Lung (tissue), 12 donors: Measurements from ENCODE around the gene HOXC9. TPM values are rescaled to one million over a fixed set of nuclear protein-coding genes. Genes with fewer than 3 reads are reported as not detected.

Source experiments
- ATAC-seq: fragments of 200-7000 bp; cut with Tn5 transposase; one replicate; pipeline ENCODE4 v1.9.1; 2020; ENCODE audit warnings: moderate number of reproducible peaks; ENCODE audit not compliant: insufficient read depth, low FRiP score
- DNase-seq, 3 donors: peaks; one replicate each; pipeline ENCODE4 v3.0.0-alpha.2; 2013 to 2017
- H3K27ac ChIP-seq, 2 donors: one replicate each; pipeline ENCODE4 v1.5.1; 2013; ENCODE audit warnings: mild to moderate bottlenecking in 2 of 2, moderate library complexity in 2 of 2, control low read depth in 1 of 2, inconsistent platforms in 1 of 2, low read depth in 1 of 2, low read length in 1 of 2
- H3K27me3 ChIP-seq, 3 donors: one replicate each; pipeline ENCODE4 v1.5.1; 2013; ENCODE audit warnings: low read length in 2 of 3; ENCODE audit not compliant: control insufficient read depth in 3 of 3, insufficient read depth in 3 of 3
- H3K36me3 ChIP-seq, 4 donors: one replicate each; pipeline ENCODE4 v1.5.1; 2013; ENCODE audit warnings: low read length in 4 of 4, mild to moderate bottlenecking in 1 of 4, moderate library complexity in 1 of 4; ENCODE audit not compliant: control insufficient read depth in 4 of 4, insufficient read depth in 4 of 4
- H3K4me1 ChIP-seq, 5 donors: one replicate each; pipeline ENCODE4 v1.5.1; 2013; ENCODE audit warnings: low read length in 5 of 5, mild to moderate bottlenecking in 2 of 5, moderate library complexity in 1 of 5; ENCODE audit not compliant: control insufficient read depth in 5 of 5, insufficient read depth in 5 of 5
- H3K4me3 ChIP-seq: one replicate; pipeline ENCODE4 v1.5.1; 2013; ENCODE audit warnings: mild to moderate bottlenecking, control low read depth, moderate library complexity
- H3K9ac ChIP-seq, 2 donors: one replicate each; pipeline ENCODE4 v1.5.1; 2013; ENCODE audit warnings: low read length in 2 of 2, control low read depth in 1 of 2; ENCODE audit not compliant: insufficient read depth in 1 of 2
- H3K9me3 ChIP-seq, 4 donors: one replicate each; pipeline ENCODE4 v1.5.1; 2013; ENCODE audit warnings: low read length in 3 of 4, mild to moderate bottlenecking in 1 of 4, moderate library complexity in 1 of 4; ENCODE audit not compliant: control insufficient read depth in 4 of 4, insufficient read depth in 3 of 4
- CTCF ChIP-seq: IDR thresholded peaks from 2 replicates; pipeline ENCODE4 v1.5.1; 2012; ENCODE audit warnings: mild to moderate bottlenecking; ENCODE audit errors: control extremely low read depth, extremely low read depth
- WGBS, 2 donors: extraction: QIAGEN DNeasy Blood & Tissue Kit; methylation state at CpG; one replicate each; pipeline ENCODE4 v1.1.7; 2013; 5-methylcytosine and 5-hydroxymethylcytosine counted together
- polyA plus RNA-seq, 2 donors: library from polyadenylated mRNA; stranded (reverse); fragments of 200-250 nt; gene quantifications; one replicate each; pipeline ENCODE4 v1.2.1, GENCODE V29; 2013
- total RNA-seq, 2 donors: library from RNA; depleted of rRNA in 1 of 2; stranded (reverse); fragments of >200 nt in 1 of 2; gene quantifications; one replicate each; pipeline ENCODE4 v1.2.1, GENCODE V29; 2014 to 2021
- donor health status: control.
- donor health status: control.
- donor health status: Bipolar disorder and iron deficiency.
- donor health status: healthy.
- donor health status: DM: yes; HTN: yes; CAD: no.

Gene HOXC9
- total and polyA plus RNA-seq, 4 donors: 0.08 to 0.18 TPM; not detected in 2

GRCh38 chr12:53998110-53998899 is 1.7 kb upstream of the HOXC9 start:
- Histone ChIP-seq H3K27ac (no peak overlapping the region), H3K9me3 (peaks cover 0 to 6% (median 0%) of the 10 kb centered on the region in 4 donors), H3K4me3 (no peak overlapping the region), H3K9ac (no peak overlapping the region), H3K27me3 (peaks cover 3 to 98% (median 77%) of the 10 kb centered on the region in 3 donors), H3K4me1 (peaks cover 0 to 24% (median 0%) of the 10 kb centered on the region in 5 donors), H3K36me3 (no peaks in the 10 kb centered on the region)
- WGBS, 2 donors: 11 to 15% methylated on average over 11 of the region's 11 CpGs
- DNase-seq (no peak), ATAC-seq (no peak)
- no peak for TF ChIP-seq CTCF

GRCh38 chr12:53998900-53999236 is 1.1 kb upstream of the HOXC9 start:
- H3K36me3 ChIP-seq: no peaks in the 10 kb centered on the region
- WGBS, 2 donors: 7 to 14% methylated on average over 13 of the region's 13 CpGs
- no peak overlapping the region for H3K9ac ChIP-seq
- TF ChIP-seq CTCF: no peak
- peaks cover 0 to 6% (median 0%) of the 10 kb centered on the region in 4 donors for H3K9me3 ChIP-seq
- peaks cover 0 to 24% (median 0%) of the 10 kb centered on the region in 5 donors for H3K4me1 ChIP-seq
- ATAC-seq: no peak
- H3K27me3 ChIP-seq: peaks cover 5 to 98% (median 77%) of the 10 kb centered on the region in 3 donors
- H3K4me3 ChIP-seq: no peak overlapping the region
- DNase-seq: no peak
- no peak overlapping the region for H3K27ac ChIP-seq

- no peak overlapping the region for H3K27ac ChIP-seq
- peak in 1 of 3 donors; percentile 47 for DNase-seq
- H3K4me1 ChIP-seq: peaks cover 0 to 19% (median 0%) of the 10 kb centered on the region in 5 donors
- no peak overlapping the region for H3K4me3 ChIP-seq
- no peaks in the 10 kb centered on the region for H3K36me3 ChIP-seq
- TF ChIP-seq CTCF: no peak
- 2 to 4% methylated on average over 35 of the region's 35 CpGs for WGBS, 2 donors
- no peak overlapping the region for H3K9ac ChIP-seq
- H3K9me3 ChIP-seq: peaks cover 0 to 3% (median 0%) of the 10 kb centered on the region in 4 donors
- peaks cover 5 to 98% (median 78%) of the 10 kb centered on the region in 3 donors for H3K27me3 ChIP-seq
- no peak for ATAC-seq
Observed at GRCh38 chr12:53999559-54000115, 324 bp upstream of the HOXC9 start.
